Measurements from ENCODE around the gene BEND6. TPM values are rescaled to one million over a fixed set of nuclear protein-coding genes. Genes with fewer than 3 reads are reported as not detected.

BEND6 gene
- total and polyA plus RNA-seq, 2 donors (not counting 3 experiments of a cell fraction or from before 2014, with no cell fraction given) = 0.15 to 0.66 TPM

DNA sequence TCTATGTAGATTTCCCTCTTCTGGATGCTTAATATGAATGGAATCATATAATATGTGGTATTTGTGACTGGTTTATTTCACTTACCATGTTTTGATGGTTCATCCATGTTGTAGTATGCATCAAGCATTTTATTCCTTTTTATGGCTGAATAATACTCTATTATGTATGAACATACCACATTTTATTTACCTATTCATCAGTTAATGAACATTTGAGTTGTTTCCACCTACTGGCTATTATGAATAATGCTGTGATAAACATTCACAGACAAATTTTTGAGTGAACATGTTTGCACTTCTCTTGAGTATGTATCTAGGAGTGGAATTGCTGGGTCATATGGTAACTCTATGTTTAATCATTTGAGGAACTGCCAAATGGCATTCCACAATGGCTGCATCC, 120.2 kb downstream of the BEND6 start:
- no TSS peak for BruUV-seq (replicated peaks)
- dilution Hi-C loops (cut with MboI; ENCODE audit: extremely low pct_ligation_motif_present, low sequenced_read_pairs) = no loop called here
- FAIRE-seq = no peak

More for the DNA sequence above, 120.2 kb downstream of the BEND6 start:
- no peak for DNase-seq (ENCODE audit: low read depth, low spot score)
- CTCF ChIA-PET = no interaction called here
- Histone ChIP-seq H4K20me1 (replicated peaks; ENCODE audit: control insufficient read depth, extremely low read depth, insufficient read depth, low read length) (no peaks in the 10 kb centered on the region), H2AFZ (ENCODE audit: low read depth, low read length) (no peak overlapping the region), H3K4me1 (ENCODE audit: control insufficient read depth, extremely low read depth, insufficient read depth, low read length) (no peaks in the 10 kb centered on the region), H3K4me2 (ENCODE audit: insufficient read depth, low read length) (no peak overlapping the region), H3K79me2 (ENCODE audit: control insufficient read depth, insufficient read depth, low read length) (no peaks in the 10 kb centered on the region), H3K9me3 (replicated peaks; ENCODE audit: control insufficient read depth, insufficient read depth, low read length) (no peaks in the 10 kb centered on the region), H3K9me1 (replicated peaks; ENCODE audit: control insufficient read depth, extremely low read depth, insufficient read depth, low read length) (no peaks in the 10 kb centered on the region), H3K4me3 (replicated peaks in 1 of 3; ENCODE audit: insufficient read depth in 1 of 3, low read depth in 1 of 3, low read length in 3 of 3) (no peak overlapping the region), H3K27ac (ENCODE audit: insufficient read depth, low read depth, low read length) (no peak overlapping the region), H3K36me3 (ENCODE audit: control insufficient read depth in 2 of 2, extremely low read depth in 1 of 2, insufficient read depth in 2 of 2, low read length in 2 of 2) (no peaks in the 10 kb centered on the region), H3K9ac (replicated peaks; ENCODE audit: extremely low read depth, insufficient read depth, low read length) (no peak overlapping the region), H3K27me3 (ENCODE audit: control insufficient read depth in 2 of 2, insufficient read depth in 2 of 2, low read length in 2 of 2) (no peaks in the 10 kb centered on the region)
- TF ChIP-seq JUN (IDR thresholded peaks at IDR 0.05; ENCODE audit: borderline replicate concordance, insufficient read depth, insufficient read length, low read depth) = no peak
- TF ChIP-seq FOS (IDR thresholded peaks at IDR 0.05; ENCODE audit: borderline replicate concordance, insufficient read depth, low read length) = no peak
- TF ChIP-seq, protein P1, sequence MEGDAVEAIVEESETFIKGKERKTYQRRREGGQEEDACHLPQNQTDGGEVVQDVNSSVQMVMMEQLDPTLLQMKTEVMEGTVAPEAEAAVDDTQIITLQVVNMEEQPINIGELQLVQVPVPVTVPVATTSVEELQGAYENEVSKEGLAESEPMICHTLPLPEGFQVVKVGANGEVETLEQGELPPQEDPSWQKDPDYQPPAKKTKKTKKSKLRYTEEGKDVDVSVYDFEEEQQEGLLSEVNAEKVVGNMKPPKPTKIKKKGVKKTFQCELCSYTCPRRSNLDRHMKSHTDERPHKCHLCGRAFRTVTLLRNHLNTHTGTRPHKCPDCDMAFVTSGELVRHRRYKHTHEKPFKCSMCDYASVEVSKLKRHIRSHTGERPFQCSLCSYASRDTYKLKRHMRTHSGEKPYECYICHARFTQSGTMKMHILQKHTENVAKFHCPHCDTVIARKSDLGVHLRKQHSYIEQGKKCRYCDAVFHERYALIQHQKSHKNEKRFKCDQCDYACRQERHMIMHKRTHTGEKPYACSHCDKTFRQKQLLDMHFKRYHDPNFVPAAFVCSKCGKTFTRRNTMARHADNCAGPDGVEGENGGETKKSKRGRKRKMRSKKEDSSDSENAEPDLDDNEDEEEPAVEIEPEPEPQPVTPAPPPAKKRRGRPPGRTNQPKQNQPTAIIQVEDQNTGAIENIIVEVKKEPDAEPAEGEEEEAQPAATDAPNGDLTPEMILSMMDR (IDR thresholded peaks at IDR 0.05; ENCODE audit: extremely low read depth in 1 of 2, insufficient read depth in 1 of 2, low read depth in 1 of 2, low read length in 2 of 2) = no peak
- no peak for TF ChIP-seq POLR2A (IDR thresholded peaks at IDR 0.05; ENCODE audit: low read depth, low read length)
- TF ChIP-seq POLR2AphosphoS5 (IDR thresholded peaks at IDR 0.05; ENCODE audit: insufficient read depth, low read depth, low read length) = no peak
- no peak for TF ChIP-seq MYC (IDR thresholded peaks at IDR 0.05; ENCODE audit: low read depth, low read length)
- no peak for TF ChIP-seq EZH2 (IDR thresholded peaks at IDR 0.05; ENCODE audit: borderline replicate concordance, low read depth, low read length, severe bottlenecking)
- TF ChIP-seq, protein P2, sequence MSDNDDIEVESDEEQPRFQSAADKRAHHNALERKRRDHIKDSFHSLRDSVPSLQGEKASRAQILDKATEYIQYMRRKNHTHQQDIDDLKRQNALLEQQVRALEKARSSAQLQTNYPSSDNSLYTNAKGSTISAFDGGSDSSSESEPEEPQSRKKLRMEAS (IDR thresholded peaks at IDR 0.05; ENCODE audit: insufficient read depth, insufficient read length) = no peak
- TF ChIP-seq GATA2 (IDR thresholded peaks at IDR 0.05; ENCODE audit: insufficient read depth, insufficient read length, low read depth, low read length) = no peak
- POLR2A ChIA-PET = no interaction called here
- intact Hi-C loops (cut with micrococcal nuclease) = no loop called here

Small RNA genes within 50 kb of the gene (small RNA-seq; reads per million reads assigned to genes)
- gene FTH1P15 (ENCODE audit: insufficient read depth, insufficient read length, low read depth, low replicate concordance) (not detected), gene RNU6-626P (ENCODE audit: insufficient read depth, insufficient read length, low read depth, low replicate concordance) (not detected)

Other genes with a start within 250 kb of the BEND6 start
- gene KIAA1586, start 91.6 kb downstream of the BEND6 start, total RNA-seq = 14.0 and 15.7 TPM in 2 replicates
- gene KIAA1586, start 91.6 kb downstream of the BEND6 start, polyA plus RNA-seq = 1.1 and 1.7 TPM in 2 replicates
- gene ZNF451, start 135.1 kb downstream of the BEND6 start, total RNA-seq = 54.2 and 64.4 TPM in 2 replicates
- gene ZNF451, start 135.1 kb downstream of the BEND6 start, polyA plus RNA-seq = 9.0 and 9.9 TPM in 2 replicates
- gene BAG2, start 217.2 kb downstream of the BEND6 start, total RNA-seq = 3.6 and 3.9 TPM in 2 replicates
- 0.91 and 1.1 TPM in 2 replicates for gene BAG2, start 217.2 kb downstream of the BEND6 start, polyA plus RNA-seq

Data from endothelial cell of umbilical vein (primary cell).